SK-N-SH treated with all-trans-retinoic acid at 6 μM for 48 hours (cell line): ENCODE data around the gene TGDS.

ENCODE experiments used
- ISL1 ChIP-seq: fragments of 250-450 bp; sonication (Bioruptor Pico); IDR thresholded peaks from 2 replicates; pipeline ENCODE4 v2.1.2; 2022; ENCODE audit warnings: mild to moderate bottlenecking, moderate library complexity
- OSR1 ChIP-seq: fragments of 250-450 bp; sonication (Bioruptor Pico); IDR thresholded peaks from 2 replicates; pipeline ENCODE4 v1.8.0; 2022; ENCODE audit warnings: moderate library complexity, mild to moderate bottlenecking, inconsistent platforms
- PATZ1 ChIP-seq: fragments of 250-450 bp; sonication (Bioruptor Pico); IDR thresholded peaks from 2 replicates; pipeline ENCODE4 v1.8.0; 2020; ENCODE audit warnings: mild to moderate bottlenecking, moderate library complexity, borderline replicate concordance
- RARB ChIP-seq: fragments of 250-450 bp; sonication (Bioruptor Pico); IDR thresholded peaks from 2 replicates; pipeline ENCODE4 v1.8.0; 2021; ENCODE audit warnings: mild to moderate bottlenecking, moderate library complexity
- TSHZ2 ChIP-seq: fragments of 250-450 bp; sonication (Bioruptor Pico); IDR thresholded peaks from 2 replicates; pipeline ENCODE4 v1.5.0; 2020; ENCODE audit warnings: mild to moderate bottlenecking, moderate library complexity
- ZFP3 ChIP-seq: fragments of 250-450 bp; sonication (Bioruptor Pico); IDR thresholded peaks from 2 replicates; pipeline ENCODE4 v1.5.0; 2020; ENCODE audit warnings: mild to moderate bottlenecking, moderate library complexity

GRCh38 chr13:94590744-94591143 is 5.2 kb downstream of the TGDS start:
- TF ChIP-seq ZFP3 (CRISPR knock-in tag) (no peak), TSHZ2 (CRISPR knock-in tag) (no peak), RARB (CRISPR knock-in tag) (no peak), OSR1 (CRISPR knock-in tag) (no peak), PATZ1 (CRISPR knock-in tag) (no peak), ISL1 (CRISPR knock-in tag) (no peak)
